ENCODE results near the gene GPHA2. TPM values are rescaled to one million over a fixed set of nuclear protein-coding genes. Genes with fewer than 3 reads are reported as not detected.

Gene GPHA2
- total and polyA plus RNA-seq, 2 experiments from 2014 or later: not detected

GRCh38 chr11:64893194-64894069 is 42.3 kb downstream of the GPHA2 start:
- H3K4me1 ChIP-seq (ENCODE audit: insufficient read depth): peaks cover 21% of the 10 kb centered on the region
- H3K27me3 ChIP-seq: no peaks in the 10 kb centered on the region
- H2AFZ ChIP-seq: no peak overlapping the region
- no peaks in the 10 kb centered on the region for H3K9me2 ChIP-seq (replicated peaks; ENCODE audit: insufficient read depth)
- peak overlapping the region; percentile 52 for H3K4me3 ChIP-seq
- H3K36me3 ChIP-seq (replicated peaks; ENCODE audit: insufficient read depth, low read depth): no peaks in the 10 kb centered on the region
- peak overlapping the region; percentile 98 for H3K27ac ChIP-seq
- peak overlapping the region; percentile 78 for H3K4me2 ChIP-seq
- no peaks in the 10 kb centered on the region for H3K9me3 ChIP-seq (ENCODE audit: low read depth)
- peak; percentile 90 for DNase-seq (ENCODE audit: low spot score)
- WGBS (ENCODE audit: low lambda C conversion rate, missing lambda C conversion rate): 69% methylated on average over 25 of the region's 25 CpGs
- TF ChIP-seq EZH2phosphoT487 (IDR thresholded peaks at IDR 0.05; ENCODE audit: low read depth, severe bottlenecking, unreplicated experiment): no peak
- peaks cover 24% of the 10 kb centered on the region for H3K79me2 ChIP-seq
- no peaks in the 10 kb centered on the region for H4K20me1 ChIP-seq (ENCODE audit: insufficient read depth, poor library complexity, severe bottlenecking)

GRCh38 chr11:64892838-64893193 is 42.9 kb downstream of the GPHA2 start:
- Histone ChIP-seq H3K4me3 (peak overlapping the region; percentile 52), H3K9me2 (replicated peaks; ENCODE audit: insufficient read depth) (no peaks in the 10 kb centered on the region), H3K36me3 (replicated peaks; ENCODE audit: insufficient read depth, low read depth) (no peaks in the 10 kb centered on the region), H2AFZ (no peak overlapping the region), H3K27me3 (no peaks in the 10 kb centered on the region), H4K20me1 (ENCODE audit: insufficient read depth, poor library complexity, severe bottlenecking) (no peaks in the 10 kb centered on the region), H3K27ac (peak overlapping the region; percentile 98), H3K4me2 (peak overlapping the region; percentile 78), H3K9me3 (ENCODE audit: low read depth) (no peaks in the 10 kb centered on the region), H3K79me2 (peaks cover 24% of the 10 kb centered on the region), H3K4me1 (ENCODE audit: insufficient read depth) (peaks cover 27% of the 10 kb centered on the region)
- no peak for DNase-seq (ENCODE audit: low spot score)
- TF ChIP-seq EZH2 (IDR thresholded peaks at IDR 0.05; ENCODE audit: borderline replicate concordance) (no peak), CTCF (IDR thresholded peaks at IDR 0.05; ENCODE audit: poor library complexity) (no peak), EZH2phosphoT487 (IDR thresholded peaks at IDR 0.05; ENCODE audit: low read depth, severe bottlenecking, unreplicated experiment) (no peak)
- WGBS (ENCODE audit: low lambda C conversion rate, missing lambda C conversion rate): 74% methylated on average over 10 of the region's 10 CpGs

- H3K4me2 ChIP-seq: peak overlapping the region; percentile 78
- DNase-seq (ENCODE audit: low spot score): no peak
- H3K4me3 ChIP-seq: peak overlapping the region; percentile 52
- H3K9me2 ChIP-seq (replicated peaks; ENCODE audit: insufficient read depth): no peaks in the 10 kb centered on the region
- H3K36me3 ChIP-seq (replicated peaks; ENCODE audit: insufficient read depth, low read depth): no peaks in the 10 kb centered on the region
- H4K20me1 ChIP-seq (ENCODE audit: insufficient read depth, poor library complexity, severe bottlenecking): no peaks in the 10 kb centered on the region
- H3K79me2 ChIP-seq: peaks cover 24% of the 10 kb centered on the region
- TF ChIP-seq CTCF (IDR thresholded peaks at IDR 0.05; ENCODE audit: poor library complexity) (no peak), EZH2phosphoT487 (IDR thresholded peaks at IDR 0.05; ENCODE audit: low read depth, severe bottlenecking, unreplicated experiment) (no peak), EZH2 (IDR thresholded peaks at IDR 0.05; ENCODE audit: borderline replicate concordance) (no peak)
- H3K27ac ChIP-seq: peak overlapping the region; percentile 98
- peaks cover 31% of the 10 kb centered on the region for H3K4me1 ChIP-seq (ENCODE audit: insufficient read depth)
- H2AFZ ChIP-seq: no peak overlapping the region
- no peaks in the 10 kb centered on the region for H3K9me3 ChIP-seq (ENCODE audit: low read depth)
- WGBS (ENCODE audit: low lambda C conversion rate, missing lambda C conversion rate): 62% methylated on average over 11 of the region's 11 CpGs
- H3K27me3 ChIP-seq: no peaks in the 10 kb centered on the region
Observed at GRCh38 chr11:64892411-64892831, 43.3 kb downstream of the GPHA2 start.

GRCh38 chr11:64891880-64892279 is 43.8 kb downstream of the GPHA2 start:
- TF ChIP-seq EZH2 (IDR thresholded peaks at IDR 0.05; ENCODE audit: borderline replicate concordance) (no peak), CTCF (IDR thresholded peaks at IDR 0.05; ENCODE audit: poor library complexity) (no peak), EZH2phosphoT487 (IDR thresholded peaks at IDR 0.05; ENCODE audit: low read depth, severe bottlenecking, unreplicated experiment) (no peak)
- Histone ChIP-seq H3K4me2 (peak overlapping the region; percentile 78), H3K9me3 (ENCODE audit: low read depth) (no peaks in the 10 kb centered on the region), H3K36me3 (replicated peaks; ENCODE audit: insufficient read depth, low read depth) (no peaks in the 10 kb centered on the region), H3K4me1 (ENCODE audit: insufficient read depth) (peaks cover 32% of the 10 kb centered on the region), H3K79me2 (peaks cover 24% of the 10 kb centered on the region), H3K9me2 (replicated peaks; ENCODE audit: insufficient read depth) (no peaks in the 10 kb centered on the region), H2AFZ (no peak overlapping the region), H3K27me3 (no peaks in the 10 kb centered on the region), H3K27ac (peak overlapping the region; percentile 98), H4K20me1 (ENCODE audit: insufficient read depth, poor library complexity, severe bottlenecking) (no peaks in the 10 kb centered on the region), H3K4me3 (peak overlapping the region; percentile 52)
- WGBS (ENCODE audit: low lambda C conversion rate, missing lambda C conversion rate): 77% methylated on average over 5 of the region's 5 CpGs
- DNase-seq (ENCODE audit: low spot score): no peak

Measured in hepatocyte (in vitro differentiated cells).